Endothelial cell of umbilical vein (primary cell): ENCODE data around the gene PXN.

Source experiments
- EZH2 ChIP-seq: IDR thresholded peaks from 2 replicates; pipeline ENCODE4 v1.6.1; 2012; ENCODE audit warnings: borderline replicate concordance, low read depth, mild to moderate bottlenecking, moderate library complexity, low read length, inconsistent platforms; ENCODE audit not compliant: severe bottlenecking
- FOS ChIP-seq: IDR thresholded peaks from 2 replicates; pipeline ENCODE4 v1.6.1; 2011; ENCODE audit warnings: mild to moderate bottlenecking, low read length, moderate library complexity, borderline replicate concordance; ENCODE audit not compliant: insufficient read depth
- MAX ChIP-seq: IDR thresholded peaks from 2 replicates; pipeline ENCODE4 v1.6.1; 2011; ENCODE audit not compliant: insufficient read depth, insufficient read length
- MYC ChIP-seq: IDR thresholded peaks from one replicate; pipeline ENCODE4 v1.6.1; 2011; ENCODE audit warnings: mild to moderate bottlenecking, low read depth, low read length
- POLR2A ChIP-seq: IDR thresholded peaks from 2 replicates; pipeline ENCODE4 v1.6.1; 2012; ENCODE audit warnings: low read depth, mild to moderate bottlenecking, control low read depth, low read length
- POLR2AphosphoS5 ChIP-seq: IDR thresholded peaks from 2 replicates; pipeline ENCODE4 v1.6.1; 2012; ENCODE audit warnings: low read depth, mild to moderate bottlenecking, control low read depth, low read length, moderate library complexity; ENCODE audit not compliant: insufficient read depth
- TF ChIP-seq, protein P1 (sequence below), 2 donors: IDR thresholded peaks; 1 replicate in 1 of 2; 2 replicates in 1 of 2; pipeline ENCODE4 v1.5.1; 2011; ENCODE audit warnings: low read length in 2 of 2, mild to moderate bottlenecking in 2 of 2, moderate library complexity in 2 of 2, control low read depth in 1 of 2, inconsistent platforms in 1 of 2, low read depth in 1 of 2; ENCODE audit not compliant: insufficient read depth in 1 of 2; ENCODE audit errors: extremely low read depth in 1 of 2

- no peak for TF ChIP-seq POLR2A
- TF ChIP-seq MAX, result no peak
- TF ChIP-seq, protein P1, sequence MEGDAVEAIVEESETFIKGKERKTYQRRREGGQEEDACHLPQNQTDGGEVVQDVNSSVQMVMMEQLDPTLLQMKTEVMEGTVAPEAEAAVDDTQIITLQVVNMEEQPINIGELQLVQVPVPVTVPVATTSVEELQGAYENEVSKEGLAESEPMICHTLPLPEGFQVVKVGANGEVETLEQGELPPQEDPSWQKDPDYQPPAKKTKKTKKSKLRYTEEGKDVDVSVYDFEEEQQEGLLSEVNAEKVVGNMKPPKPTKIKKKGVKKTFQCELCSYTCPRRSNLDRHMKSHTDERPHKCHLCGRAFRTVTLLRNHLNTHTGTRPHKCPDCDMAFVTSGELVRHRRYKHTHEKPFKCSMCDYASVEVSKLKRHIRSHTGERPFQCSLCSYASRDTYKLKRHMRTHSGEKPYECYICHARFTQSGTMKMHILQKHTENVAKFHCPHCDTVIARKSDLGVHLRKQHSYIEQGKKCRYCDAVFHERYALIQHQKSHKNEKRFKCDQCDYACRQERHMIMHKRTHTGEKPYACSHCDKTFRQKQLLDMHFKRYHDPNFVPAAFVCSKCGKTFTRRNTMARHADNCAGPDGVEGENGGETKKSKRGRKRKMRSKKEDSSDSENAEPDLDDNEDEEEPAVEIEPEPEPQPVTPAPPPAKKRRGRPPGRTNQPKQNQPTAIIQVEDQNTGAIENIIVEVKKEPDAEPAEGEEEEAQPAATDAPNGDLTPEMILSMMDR (IDR thresholded peaks at IDR 0.05; ENCODE audit: extremely low read depth in 1 of 2, insufficient read depth in 1 of 2, low read depth in 1 of 2, low read length in 2 of 2), result no peak
- TF ChIP-seq POLR2AphosphoS5, result no peak
- no peak for TF ChIP-seq MYC
- no peak for TF ChIP-seq EZH2
- TF ChIP-seq FOS, result no peak
Observed at GRCh38 chr12:120287491-120287890, 22.0 kb upstream of the PXN start.
